IPS DF 19.7 (cell line): Measurements from ENCODE around the gene FURIN.
"Not testable (repeated sequence)": the region's sequence is repeated elsewhere in the genome, so short reads cannot be mapped to it uniquely, and the experiment has no call there.

Source experiments
- DNase-seq: peaks from one replicate; pipeline ENCODE4 v3.0.0-alpha.2; 2013; ENCODE audit warnings: low read depth, low spot score

Gene FURIN

GRCh38 chr15:90868261-90868689 is at the start of gene FURIN:
TSS of gene FURIN (plus strand) at chr15:90868588. CDS start at chr15:90875741, 7,153 bp downstream.
- no peak for DNase-seq

- no peak for DNase-seq
Measured at GRCh38 chr15:90819390-90819789, 49.0 kb upstream of the FURIN start.

- no peak for DNase-seq
Measured at GRCh38 chr15:90819850-90820249, 48.5 kb upstream of the FURIN start.

- DNase-seq: no peak
Measured at GRCh38 chr15:90820481-90820880, 47.9 kb upstream of the FURIN start.

- DNase-seq: no peak
Measured at GRCh38 chr15:90822204-90822955, 46.0 kb upstream of the FURIN start.

GRCh38 chr15:90823455-90823974 is 44.9 kb upstream of the FURIN start:
- DNase-seq: no peak

- DNase-seq: not testable (repeated sequence)
Measured at GRCh38 chr15:90825115-90825899, 43.1 kb upstream of the FURIN start.

- DNase-seq: not testable (repeated sequence)
Measured at GRCh38 chr15:90826206-90826885, 42.0 kb upstream of the FURIN start.

- DNase-seq: no peak
Measured at GRCh38 chr15:90826886-90827435, 41.4 kb upstream of the FURIN start.

GRCh38 chr15:90828111-90828510 is 40.3 kb upstream of the FURIN start:
- no peak for DNase-seq

GRCh38 chr15:90829126-90829525 is 39.3 kb upstream of the FURIN start:
- no peak for DNase-seq

- DNase-seq: no peak
Measured at GRCh38 chr15:90829942-90830440, 38.4 kb upstream of the FURIN start.

GRCh38 chr15:90834626-90835025 is 33.8 kb upstream of the FURIN start:
- DNase-seq: no peak

- DNase-seq: no peak
Measured at GRCh38 chr15:90836296-90836871, 32.0 kb upstream of the FURIN start.

GRCh38 chr15:90837094-90837493 is 31.3 kb upstream of the FURIN start:
- DNase-seq: no peak

GRCh38 chr15:90838139-90838538 is 30.2 kb upstream of the FURIN start:
- DNase-seq: no peak

- no peak for DNase-seq
Measured at GRCh38 chr15:90838544-90838943, 29.8 kb upstream of the FURIN start.

GRCh38 chr15:90839187-90840071 is 29.0 kb upstream of the FURIN start:
- DNase-seq: peak; percentile 90

- DNase-seq: no peak
Measured at GRCh38 chr15:90840157-90840855, 28.1 kb upstream of the FURIN start.

- no peak for DNase-seq
Measured at GRCh38 chr15:90840954-90841353, 27.4 kb upstream of the FURIN start.
